MM.1S (cell line): Measurements from ENCODE around the gene RAB6B.

Source experiments
- DNase-seq: peaks from one replicate; pipeline ENCODE4 v3.0.0-alpha.2; 2015
- H2AFZ ChIP-seq: fragments of 300-600 bp; sonication (generic); 2 replicates; pipeline ENCODE4 v1.6.0; 2016; ENCODE audit warnings: antibody characterized with exemption, low read length
- H3F3A ChIP-seq: fragments of 300-600 bp; sonication (generic); 2 replicates; pipeline ENCODE4 v1.6.1; 2016; ENCODE audit warnings: mild to moderate bottlenecking, antibody characterized with exemption, low read length, moderate library complexity, mixed read lengths; ENCODE audit not compliant: insufficient read depth
- H3K27ac ChIP-seq: fragments of 300-600 bp; sonication (generic); 2 replicates; pipeline ENCODE4 v1.5.1; 2016; ENCODE audit warnings: mild to moderate bottlenecking, low read length
- H3K27me3 ChIP-seq: fragments of 300-600 bp; sonication (generic); replicated peaks from 2 replicates; pipeline ENCODE4 v1.6.0; 2016; ENCODE audit warnings: low read length; ENCODE audit not compliant: insufficient read depth
- H3K36me3 ChIP-seq: fragments of 300-600 bp; sonication (generic); replicated peaks from 2 replicates; pipeline ENCODE4 v1.6.1; 2016; ENCODE audit warnings: mild to moderate bottlenecking, low read length, mixed read lengths; ENCODE audit not compliant: insufficient read depth
- H3K4me1 ChIP-seq: fragments of 300-600 bp; sonication (generic); 2 replicates; pipeline ENCODE4 v1.6.1; 2016; ENCODE audit warnings: low read length, mixed read lengths
- H3K4me2 ChIP-seq: fragments of 300-600 bp; sonication (generic); 2 replicates; pipeline ENCODE4 v1.6.0; 2016; ENCODE audit warnings: low read depth, low read length
- H3K4me3 ChIP-seq: fragments of 300-600 bp; sonication (generic); 2 replicates; pipeline ENCODE4 v1.5.1; 2016; ENCODE audit warnings: low read length, mixed read lengths
- H3K79me2 ChIP-seq: fragments of 300-600 bp; sonication (generic); 2 replicates; pipeline ENCODE4 v1.6.1; 2016; ENCODE audit warnings: mixed run types, low read length, mixed read lengths
- H3K9ac ChIP-seq: fragments of 300-600 bp; sonication (generic); 2 replicates; pipeline ENCODE4 v1.6.1; 2016; ENCODE audit warnings: low read length, mixed read lengths
- H3K9me2 ChIP-seq: fragments of 300-600 bp; sonication (generic); replicated peaks from 2 replicates; pipeline ENCODE4 v1.6.1; 2016; ENCODE audit warnings: mild to moderate bottlenecking, low read length, mixed read lengths; ENCODE audit not compliant: insufficient read depth
- H3K9me3 ChIP-seq: fragments of 300-600 bp; sonication (generic); replicated peaks from 2 replicates; pipeline ENCODE4 v1.6.1; 2016; ENCODE audit warnings: mild to moderate bottlenecking, low read length, mixed read lengths; ENCODE audit not compliant: insufficient read depth
- H4K20me1 ChIP-seq: fragments of 300-600 bp; sonication (generic); 2 replicates; pipeline ENCODE4 v1.6.1; 2016; ENCODE audit warnings: mild to moderate bottlenecking, low read length, moderate library complexity, mixed read lengths; ENCODE audit not compliant: insufficient read depth
- EZH2 ChIP-seq: fragments of 300-600 bp; sonication (generic); optimal IDR thresholded peaks from 2 replicates; pipeline ENCODE3; 2017; ENCODE audit warnings: low read depth, mild to moderate bottlenecking, antibody characterized with exemption, low read length, mixed read lengths
- EZH2phosphoT487 ChIP-seq: fragments of 300-600 bp; sonication (generic); IDR thresholded peaks from 2 replicates; pipeline ENCODE4 v1.6.1; 2018; ENCODE audit warnings: antibody characterized with exemption, low read length
- TF ChIP-seq, protein P1 (sequence below): fragments of 300-600 bp; sonication (generic); IDR thresholded peaks from 2 replicates; pipeline ENCODE4 v1.5.1; 2016; ENCODE audit warnings: antibody characterized with exemption, low read length, mixed read lengths

Gene RAB6B

DNA sequence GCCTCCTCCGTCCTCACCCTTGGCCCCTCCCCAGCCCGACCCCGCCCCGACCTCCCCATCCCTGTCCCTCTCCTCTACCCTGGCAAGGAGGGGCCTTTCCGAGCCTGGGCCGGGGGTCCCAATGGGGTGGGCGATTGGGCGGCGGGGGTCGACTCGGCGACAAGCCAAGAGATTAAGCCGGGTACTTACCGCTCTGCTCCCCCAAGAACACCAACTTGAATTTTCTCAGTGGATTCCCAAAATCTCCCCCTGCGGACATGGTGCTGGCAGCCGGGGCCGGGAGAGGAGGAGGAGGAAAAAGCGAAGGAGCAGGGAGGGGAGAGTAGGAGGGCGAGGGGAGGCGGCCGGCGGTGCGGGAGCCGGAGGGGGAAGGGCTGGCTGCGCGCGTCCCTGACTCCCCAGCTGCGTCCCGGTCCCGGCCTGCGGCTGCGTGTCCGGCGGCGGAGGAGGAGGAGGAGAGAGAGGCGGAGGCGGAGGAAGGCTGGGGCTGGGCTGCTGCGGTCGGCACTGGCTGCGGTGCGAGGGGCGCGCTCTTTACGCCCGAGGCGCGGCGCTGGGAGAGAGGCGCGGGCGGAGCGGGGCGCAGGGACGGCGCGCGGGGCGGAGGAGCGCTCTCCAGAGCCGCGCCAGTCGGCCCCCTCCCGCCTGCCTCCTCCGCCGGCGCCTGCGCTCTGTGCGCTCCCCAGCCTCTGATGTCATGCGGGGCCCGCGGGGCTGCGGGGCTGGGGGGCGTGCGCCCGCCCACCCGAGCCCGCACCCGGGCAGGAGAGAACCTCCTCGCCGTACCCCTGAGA lies at the start of gene RAB6B:
Gene RAB6B (minus strand): TSS at position 675 of the 794 bp plus-strand sequence. CDS start 416 bp downstream, at position 259.
- H3K27ac ChIP-seq, result no peak within 1 kb of the TSS
- no peaks in the 10 kb centered on the region for H4K20me1 ChIP-seq
- H3K36me3 ChIP-seq, result no peaks in the 10 kb centered on the region
- H3K79me2 ChIP-seq, result no peaks in the 10 kb centered on the region
- H3K9me2 ChIP-seq, result no peaks in the 10 kb centered on the region
- no peaks in the 10 kb centered on the region for H3K4me1 ChIP-seq
- H2AFZ ChIP-seq, result peak within 1 kb of the TSS; percentile 63
- no peaks in the 10 kb centered on the region; the same call in 1 of the 2 replicates for H3F3A ChIP-seq
- no peaks in the 10 kb centered on the region for H3K27me3 ChIP-seq
- H3K4me3 ChIP-seq, result peak within 1 kb of the TSS; percentile 61
- H3K9ac ChIP-seq, result no peak within 1 kb of the TSS
- TF ChIP-seq EZH2phosphoT487, result no peak
- TF ChIP-seq, protein P1, sequence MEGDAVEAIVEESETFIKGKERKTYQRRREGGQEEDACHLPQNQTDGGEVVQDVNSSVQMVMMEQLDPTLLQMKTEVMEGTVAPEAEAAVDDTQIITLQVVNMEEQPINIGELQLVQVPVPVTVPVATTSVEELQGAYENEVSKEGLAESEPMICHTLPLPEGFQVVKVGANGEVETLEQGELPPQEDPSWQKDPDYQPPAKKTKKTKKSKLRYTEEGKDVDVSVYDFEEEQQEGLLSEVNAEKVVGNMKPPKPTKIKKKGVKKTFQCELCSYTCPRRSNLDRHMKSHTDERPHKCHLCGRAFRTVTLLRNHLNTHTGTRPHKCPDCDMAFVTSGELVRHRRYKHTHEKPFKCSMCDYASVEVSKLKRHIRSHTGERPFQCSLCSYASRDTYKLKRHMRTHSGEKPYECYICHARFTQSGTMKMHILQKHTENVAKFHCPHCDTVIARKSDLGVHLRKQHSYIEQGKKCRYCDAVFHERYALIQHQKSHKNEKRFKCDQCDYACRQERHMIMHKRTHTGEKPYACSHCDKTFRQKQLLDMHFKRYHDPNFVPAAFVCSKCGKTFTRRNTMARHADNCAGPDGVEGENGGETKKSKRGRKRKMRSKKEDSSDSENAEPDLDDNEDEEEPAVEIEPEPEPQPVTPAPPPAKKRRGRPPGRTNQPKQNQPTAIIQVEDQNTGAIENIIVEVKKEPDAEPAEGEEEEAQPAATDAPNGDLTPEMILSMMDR, result no peak
- no peak for TF ChIP-seq EZH2
- DNase-seq, result peak; percentile 20
- peak within 1 kb of the TSS; percentile 86 for H3K4me2 ChIP-seq
- no peaks in the 10 kb centered on the region for H3K9me3 ChIP-seq

DNA sequence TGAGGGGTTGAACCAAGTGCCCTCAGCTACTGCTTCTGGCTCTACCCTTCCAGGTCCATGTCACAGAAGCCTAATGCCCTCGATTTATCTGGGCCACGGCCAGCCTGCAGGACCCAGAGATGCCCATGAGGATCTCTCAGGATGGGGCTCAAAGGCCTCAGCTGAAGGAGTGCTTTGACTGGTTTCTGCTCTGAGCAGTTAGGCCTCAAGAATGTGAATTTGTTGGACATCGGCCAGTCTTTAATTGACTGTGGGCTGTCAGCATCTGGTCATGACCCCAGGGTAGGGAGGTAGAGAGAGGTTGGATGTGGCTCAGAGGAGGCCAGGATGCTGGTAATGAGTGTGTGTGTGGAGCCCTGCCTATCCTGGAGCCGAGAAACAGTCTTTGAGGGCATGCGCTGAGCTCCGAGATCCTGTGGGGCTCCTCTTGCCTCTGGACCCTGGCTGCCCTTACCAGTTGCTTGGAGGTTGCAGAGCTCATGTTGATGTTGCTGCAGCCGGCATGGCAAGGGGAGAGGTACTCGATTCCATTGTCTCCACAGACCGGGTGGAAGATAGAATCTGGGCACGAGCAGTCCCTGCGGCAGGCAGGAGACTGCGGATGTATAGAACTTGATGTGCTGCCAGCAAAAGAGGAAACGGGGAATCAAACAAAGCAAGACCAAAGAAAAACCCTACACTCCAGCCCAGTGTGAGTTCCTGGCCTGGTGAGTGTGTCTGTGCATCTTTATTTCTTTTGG lies 49.1 kb upstream of the RAB6B start:
- Histone ChIP-seq H3K9me3 (no peaks in the 10 kb centered on the region), H3K4me3 (no peak overlapping the region), H3K79me2 (no peaks in the 10 kb centered on the region), H3K9ac (no peak overlapping the region), H2AFZ (no peak overlapping the region), H3K4me2 (no peak overlapping the region), H3K36me3 (no peaks in the 10 kb centered on the region), H3K27ac (no peak overlapping the region), H4K20me1 (no peaks in the 10 kb centered on the region), H3K4me1 (peaks cover 12% of the 10 kb centered on the region), H3K27me3 (no peaks in the 10 kb centered on the region), H3F3A (no peaks in the 10 kb centered on the region; the same call in 1 of the 2 replicates), H3K9me2 (no peaks in the 10 kb centered on the region)
- TF ChIP-seq, protein P1, result no peak
- TF ChIP-seq EZH2 (no peak), EZH2phosphoT487 (no peak)
- no peak for DNase-seq

DNA sequence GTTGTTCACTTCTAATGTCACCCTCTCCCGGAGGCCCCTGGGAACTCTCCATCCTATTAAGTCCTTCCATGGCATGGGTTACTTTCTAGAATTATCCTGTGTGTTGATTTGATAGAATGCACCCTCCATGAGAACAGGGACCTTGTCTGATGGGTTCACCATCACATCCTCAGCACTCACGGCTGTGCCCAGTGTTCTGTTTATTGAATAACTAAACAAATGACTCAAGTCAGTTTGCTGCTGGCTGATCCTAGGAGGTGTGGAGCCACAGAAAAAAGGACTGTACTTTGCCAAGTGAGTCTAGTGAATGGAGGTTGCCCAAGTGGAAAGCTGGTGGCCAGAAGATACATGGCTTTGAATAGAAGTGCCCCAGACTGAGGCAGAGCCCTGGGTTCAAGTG lies 48.5 kb upstream of the RAB6B start:
- Histone ChIP-seq H3K9me2 (no peaks in the 10 kb centered on the region), H3F3A (no peaks in the 10 kb centered on the region; the same call in 1 of the 2 replicates), H3K4me2 (no peak overlapping the region), H3K4me3 (no peak overlapping the region), H3K36me3 (no peaks in the 10 kb centered on the region), H2AFZ (no peak overlapping the region), H3K9ac (no peak overlapping the region), H3K27me3 (no peaks in the 10 kb centered on the region), H3K4me1 (peaks cover 12% of the 10 kb centered on the region), H4K20me1 (no peaks in the 10 kb centered on the region), H3K27ac (no peak overlapping the region), H3K9me3 (no peaks in the 10 kb centered on the region), H3K79me2 (no peaks in the 10 kb centered on the region)
- TF ChIP-seq, protein P1, result no peak
- TF ChIP-seq EZH2phosphoT487 (no peak), EZH2 (no peak)
- DNase-seq, result no peak
